HG03378 (cell line): ENCODE results near the gene KCNJ8.
"Not testable (repeated sequence)": the region's sequence is repeated elsewhere in the genome, so short reads cannot be mapped to it uniquely, and the experiment has no call there.

Source experiments
- ATAC-seq: cut with Tn5 transposase; IDR thresholded peaks from one replicate; pipeline ENCODE4 v1.9.1; 2021; ENCODE audit warnings: mild to moderate bottlenecking, moderate library complexity; ENCODE audit not compliant: unreplicated experiment

Gene KCNJ8

DNA sequence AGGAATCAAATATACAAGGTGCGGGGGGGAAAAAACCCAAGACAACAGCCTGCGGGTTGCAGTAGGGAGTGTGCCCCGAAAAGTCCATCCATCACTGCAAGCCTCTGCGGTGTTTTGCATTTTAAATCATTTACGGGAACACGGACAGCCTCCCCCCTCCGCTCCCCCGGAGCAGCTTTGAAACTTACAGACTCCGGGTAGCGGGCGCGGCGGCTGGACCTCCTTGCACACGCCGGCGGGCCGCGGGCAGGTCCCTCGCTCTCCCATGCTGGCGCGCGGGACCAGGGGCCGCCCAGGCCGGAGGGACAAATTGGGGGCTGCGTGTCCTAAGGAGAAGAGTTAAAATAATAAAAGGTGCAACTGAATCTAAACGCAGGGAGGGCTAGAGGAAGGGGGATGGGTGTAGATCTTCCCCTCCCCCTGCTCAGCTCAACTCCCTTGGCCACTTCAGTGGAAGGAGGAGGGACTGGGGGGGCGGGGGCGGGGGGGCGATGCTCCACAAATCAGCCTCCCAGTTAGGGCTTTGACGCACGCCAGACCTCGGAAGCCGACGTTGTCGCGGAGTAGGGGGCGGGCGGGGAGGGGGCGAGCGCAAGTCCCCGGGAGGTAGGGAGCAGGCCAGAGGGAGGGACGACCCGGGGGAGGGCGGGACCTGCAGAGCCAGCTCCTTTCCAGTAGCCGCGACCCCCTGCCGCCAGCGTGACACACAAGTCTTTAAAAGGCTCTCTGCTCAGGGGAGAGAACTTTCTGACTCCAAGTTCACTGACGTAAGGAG, at the start of gene KCNJ8:
KCNJ8 (minus strand) TSS at position 349 of the 775 bp plus-strand sequence. CDS start 1,090 bp downstream, outside the sequence.
- no peak for ATAC-seq

DNA sequence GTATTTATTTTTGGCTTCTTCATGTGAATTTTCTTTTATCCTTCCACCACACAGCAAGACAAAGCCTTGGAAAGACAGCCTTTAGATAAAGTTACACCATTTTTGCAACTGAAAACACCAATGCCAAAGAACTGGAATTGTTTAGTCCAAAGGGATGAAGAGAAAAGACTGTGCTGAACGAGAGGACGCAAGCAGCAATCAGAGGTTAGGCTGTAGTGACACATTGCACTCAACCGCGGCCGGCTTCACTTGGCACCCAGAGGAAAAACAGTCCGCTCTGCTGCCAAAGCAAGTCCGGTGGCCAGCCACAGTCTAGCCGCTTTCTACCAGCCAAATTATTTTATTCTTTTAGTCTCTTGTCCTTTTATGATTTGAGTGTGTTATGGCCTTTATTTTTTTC, 49.1 kb upstream of the KCNJ8 start:
- ATAC-seq: no peak

- no peak for ATAC-seq
Measured at GRCh38 chr12:21819678-21820077, 45.2 kb upstream of the KCNJ8 start.

GRCh38 chr12:21819236-21819635, 44.7 kb upstream of the KCNJ8 start:
- no peak for ATAC-seq

GRCh38 chr12:21818627-21819026, 44.1 kb upstream of the KCNJ8 start:
- no peak for ATAC-seq

GRCh38 chr12:21815306-21816062, 41.0 kb upstream of the KCNJ8 start:
- no peak for ATAC-seq

DNA sequence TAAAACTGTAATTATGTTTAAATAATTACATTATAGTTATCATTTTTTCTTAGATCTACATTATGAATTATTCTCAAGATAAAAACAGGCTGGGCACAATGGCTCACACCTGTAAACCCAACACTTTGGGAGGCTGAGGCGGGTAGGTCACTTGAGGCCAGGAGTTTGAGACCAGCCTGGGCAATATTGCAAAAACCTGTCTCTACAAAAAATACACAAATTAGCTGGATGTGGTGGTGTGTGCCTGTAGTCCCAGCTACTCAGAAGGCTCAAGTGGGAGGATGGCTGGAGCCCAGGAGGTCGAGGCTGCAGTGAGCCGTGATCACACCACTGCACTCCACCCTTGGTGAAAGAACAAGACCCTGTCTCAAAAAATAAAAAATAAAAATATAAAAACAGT, 40.3 kb upstream of the KCNJ8 start:
- no peak for ATAC-seq

- no peak for ATAC-seq
Measured at GRCh38 chr12:21814327-21814726, 39.8 kb upstream of the KCNJ8 start.

DNA sequence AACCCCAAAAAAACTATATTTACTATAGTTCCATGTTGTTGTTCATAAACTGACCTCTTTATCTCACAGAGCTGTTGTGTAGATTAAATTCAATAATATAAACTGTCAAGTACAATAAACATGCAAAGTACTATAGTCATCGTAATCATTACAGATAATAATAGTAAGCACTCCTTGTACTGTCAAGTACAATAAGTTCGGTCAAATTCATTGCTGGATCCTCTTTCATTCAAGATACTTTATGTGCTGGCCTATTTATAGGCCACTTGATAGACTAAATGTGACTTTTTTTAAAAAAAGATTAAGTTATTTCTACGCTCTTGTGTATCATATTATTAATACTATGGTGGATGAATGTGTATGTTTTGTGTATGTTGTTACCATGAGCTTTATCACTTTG, 39.2 kb upstream of the KCNJ8 start:
- ATAC-seq: no peak

DNA sequence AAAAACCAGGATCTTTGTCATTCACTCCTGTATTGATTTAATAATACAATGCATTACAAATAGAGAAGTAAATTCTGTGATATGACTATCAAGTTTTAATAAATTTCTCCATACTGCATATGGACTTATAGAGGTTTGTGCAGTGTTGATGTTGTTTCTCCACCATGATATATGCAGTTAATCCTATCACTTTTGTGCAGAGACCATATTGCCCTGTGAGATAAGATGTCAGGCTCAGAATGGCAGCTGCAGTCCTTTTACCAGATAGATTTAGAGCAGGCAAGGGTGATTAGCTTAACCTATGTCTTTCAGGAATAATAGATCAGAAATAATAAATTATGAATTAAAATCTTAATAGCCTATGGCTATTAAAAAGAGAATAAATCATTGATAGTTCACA, 38.6 kb upstream of the KCNJ8 start:
- ATAC-seq: no peak

GRCh38 chr12:21812340-21812739, 37.8 kb upstream of the KCNJ8 start:
- not testable (repeated sequence) for ATAC-seq

GRCh38 chr12:21809100-21809499, 34.6 kb upstream of the KCNJ8 start:
- no peak for ATAC-seq

- no peak for ATAC-seq
Measured at GRCh38 chr12:21806255-21806654, 31.7 kb upstream of the KCNJ8 start.

DNA sequence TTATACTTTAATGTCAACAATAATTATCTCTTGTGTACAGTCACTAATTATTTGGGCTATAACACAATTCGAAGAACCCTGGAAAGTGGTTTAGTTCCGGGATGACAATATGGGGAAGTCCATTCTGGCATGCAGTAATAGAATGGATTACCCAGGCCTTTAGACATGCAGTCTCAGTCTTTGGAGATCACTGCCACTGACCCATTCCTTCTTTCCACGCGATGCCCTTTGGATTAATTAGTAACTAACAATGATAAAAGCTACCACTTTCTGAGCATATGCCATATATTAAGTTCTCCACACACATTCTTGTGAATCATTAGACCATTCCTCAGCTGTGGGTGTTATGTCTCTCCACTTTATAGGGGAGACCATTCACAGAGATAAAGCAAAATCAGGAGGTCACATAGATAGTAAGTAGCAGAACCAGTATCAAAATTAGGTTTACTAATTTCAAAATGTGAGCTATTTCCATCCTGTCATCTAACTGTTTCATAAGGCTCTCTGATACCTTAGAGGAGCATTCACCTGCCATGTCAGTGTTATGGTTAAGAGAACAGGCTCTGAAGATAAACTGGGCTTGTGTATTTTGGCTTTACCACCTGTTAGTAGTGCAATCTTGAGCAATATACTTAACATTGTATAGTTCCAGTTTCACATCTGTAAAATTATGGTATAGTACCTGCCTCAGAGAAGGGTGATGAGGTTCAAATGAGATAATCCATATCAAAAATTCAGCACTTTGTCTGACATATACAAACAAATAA, 27.2 kb upstream of the KCNJ8 start:
- no peak for ATAC-seq

GRCh38 chr12:21800011-21800410, 25.5 kb upstream of the KCNJ8 start:
- no peak for ATAC-seq

GRCh38 chr12:21797539-21797938, 23.0 kb upstream of the KCNJ8 start:
- ATAC-seq: no peak

- ATAC-seq: no peak
Measured at GRCh38 chr12:21795648-21796328, 21.3 kb upstream of the KCNJ8 start.

DNA sequence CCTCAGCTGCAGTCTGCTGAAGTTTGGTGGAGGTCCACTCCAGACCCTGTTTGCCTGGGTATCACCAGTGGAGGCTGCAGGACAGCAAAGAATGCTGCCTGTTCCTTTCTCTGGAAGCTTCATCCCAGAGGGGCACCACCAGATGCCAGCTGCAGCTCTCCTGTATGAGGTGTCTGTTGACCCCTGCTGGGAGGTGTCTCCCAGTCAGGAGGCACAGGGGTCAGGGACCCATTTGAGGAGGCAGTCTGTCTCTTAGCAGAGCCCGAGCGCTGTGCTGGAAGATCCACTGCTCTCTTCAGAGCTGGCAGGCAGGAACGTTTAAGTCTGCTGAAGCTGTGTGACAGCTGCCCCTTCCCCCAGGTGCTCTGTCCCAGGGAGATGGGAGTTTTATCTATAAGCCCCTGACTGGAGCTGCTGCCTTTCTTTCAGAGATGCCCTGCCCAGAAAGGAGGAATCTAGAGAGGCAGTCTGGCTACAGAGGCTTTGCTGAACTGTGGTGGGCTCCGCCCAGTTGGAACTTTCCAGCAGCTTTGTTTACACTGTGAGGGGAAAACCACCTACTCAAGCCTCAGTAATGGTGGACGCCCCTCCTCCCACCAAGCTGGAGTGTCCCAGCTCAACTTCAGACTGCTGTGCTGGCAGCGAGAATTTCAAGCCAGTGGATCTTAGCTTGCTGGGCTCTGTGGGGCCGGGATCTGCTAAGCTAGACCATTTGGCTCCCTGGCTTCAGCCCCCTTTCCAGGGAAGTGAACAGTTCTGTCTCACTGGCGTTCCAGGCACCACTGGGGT, 20.5 kb upstream of the KCNJ8 start:
- not testable (repeated sequence) for ATAC-seq

GRCh38 chr12:21789687-21790086, 15.2 kb upstream of the KCNJ8 start:
- ATAC-seq: not testable (repeated sequence)
